Neural progenitor cell (in vitro differentiated cells): ENCODE data around the gene C16orf87.

ENCODE experiments used
- EZH2 ChIP-seq: fragments of 200-600 bp; sonication (generic); IDR thresholded peaks from 2 replicates; pipeline ENCODE4 v1.6.1; 2017; ENCODE audit warnings: antibody characterized with exemption, mild to moderate bottlenecking, moderate library complexity
- TF ChIP-seq, protein P1 (sequence below): fragments of 200-600 bp; sonication (generic); IDR thresholded peaks from 2 replicates; pipeline ENCODE4 v1.5.1; 2017; ENCODE audit warnings: antibody characterized with exemption, mild to moderate bottlenecking

DNA sequence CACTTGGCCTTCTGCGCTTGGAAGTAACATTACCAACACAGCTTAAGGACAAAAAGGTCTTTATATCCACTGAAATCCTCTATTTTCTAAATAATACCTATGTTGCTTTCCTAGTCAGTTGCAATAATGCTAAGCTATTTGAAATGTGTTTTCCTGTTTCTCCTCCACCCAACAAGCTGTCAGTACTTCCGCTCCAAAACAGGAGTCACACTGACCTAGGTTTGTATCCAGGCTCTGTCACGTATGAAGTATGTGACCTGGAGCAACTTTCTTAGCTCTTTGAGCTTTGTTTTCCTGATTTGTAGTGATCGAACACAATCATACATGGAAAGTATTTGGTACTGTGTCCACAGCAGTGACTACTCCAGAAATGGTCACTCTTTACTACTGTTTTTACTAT, 58.5 kb downstream of the C16orf87 start:
- TF ChIP-seq, protein P1, sequence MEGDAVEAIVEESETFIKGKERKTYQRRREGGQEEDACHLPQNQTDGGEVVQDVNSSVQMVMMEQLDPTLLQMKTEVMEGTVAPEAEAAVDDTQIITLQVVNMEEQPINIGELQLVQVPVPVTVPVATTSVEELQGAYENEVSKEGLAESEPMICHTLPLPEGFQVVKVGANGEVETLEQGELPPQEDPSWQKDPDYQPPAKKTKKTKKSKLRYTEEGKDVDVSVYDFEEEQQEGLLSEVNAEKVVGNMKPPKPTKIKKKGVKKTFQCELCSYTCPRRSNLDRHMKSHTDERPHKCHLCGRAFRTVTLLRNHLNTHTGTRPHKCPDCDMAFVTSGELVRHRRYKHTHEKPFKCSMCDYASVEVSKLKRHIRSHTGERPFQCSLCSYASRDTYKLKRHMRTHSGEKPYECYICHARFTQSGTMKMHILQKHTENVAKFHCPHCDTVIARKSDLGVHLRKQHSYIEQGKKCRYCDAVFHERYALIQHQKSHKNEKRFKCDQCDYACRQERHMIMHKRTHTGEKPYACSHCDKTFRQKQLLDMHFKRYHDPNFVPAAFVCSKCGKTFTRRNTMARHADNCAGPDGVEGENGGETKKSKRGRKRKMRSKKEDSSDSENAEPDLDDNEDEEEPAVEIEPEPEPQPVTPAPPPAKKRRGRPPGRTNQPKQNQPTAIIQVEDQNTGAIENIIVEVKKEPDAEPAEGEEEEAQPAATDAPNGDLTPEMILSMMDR = no peak
- no peak for TF ChIP-seq EZH2
